Measurements from ENCODE around the gene SPEM3.
"Not testable (repeated sequence)": the region's sequence is repeated elsewhere in the genome, so short reads cannot be mapped to it uniquely, and the experiment has no call there.

DNA sequence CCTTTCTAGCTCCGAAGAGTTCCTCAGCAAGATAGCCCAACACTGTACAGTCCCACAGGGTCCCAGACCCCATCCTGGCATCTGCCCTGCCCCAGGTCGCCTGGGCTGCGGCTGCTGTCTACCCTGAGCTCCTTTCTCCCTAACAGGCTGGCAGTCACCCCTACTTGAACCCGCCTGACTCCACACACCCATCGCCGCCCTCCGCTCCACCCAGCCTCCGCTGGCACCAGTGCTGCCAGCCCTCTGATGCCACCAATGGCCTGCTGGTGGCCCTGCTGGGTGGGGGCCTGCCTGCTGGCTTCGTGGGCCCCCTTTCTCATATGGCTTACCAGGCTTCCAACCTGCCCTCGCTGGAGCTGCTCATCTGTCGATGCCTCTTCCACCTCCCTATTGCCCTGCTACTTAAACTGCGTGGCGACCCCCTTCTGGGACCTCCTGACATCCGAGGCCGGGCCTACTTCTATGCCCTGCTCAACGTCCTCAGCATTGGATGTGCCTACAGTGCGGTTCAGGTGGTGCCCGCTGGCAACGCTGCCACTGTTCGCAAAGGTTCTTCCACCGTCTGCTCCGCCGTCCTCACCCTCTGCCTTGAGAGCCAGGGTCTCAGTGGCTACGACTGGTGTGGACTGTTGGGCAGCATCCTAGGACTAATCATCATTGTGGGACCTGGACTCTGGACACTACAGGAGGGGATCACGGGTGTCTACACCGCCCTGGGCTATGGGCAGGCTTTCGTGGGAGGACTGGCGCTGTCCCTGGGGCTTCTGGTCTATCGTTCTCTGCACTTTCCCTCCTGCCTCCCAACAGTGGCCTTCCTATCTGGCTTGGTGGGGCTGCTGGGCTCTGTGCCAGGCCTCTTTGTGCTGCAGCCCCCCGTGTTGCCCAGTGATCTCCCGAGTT is 53.4 kb downstream of the SPEM3 start:
- TF ChIP-seq, protein P1, sequence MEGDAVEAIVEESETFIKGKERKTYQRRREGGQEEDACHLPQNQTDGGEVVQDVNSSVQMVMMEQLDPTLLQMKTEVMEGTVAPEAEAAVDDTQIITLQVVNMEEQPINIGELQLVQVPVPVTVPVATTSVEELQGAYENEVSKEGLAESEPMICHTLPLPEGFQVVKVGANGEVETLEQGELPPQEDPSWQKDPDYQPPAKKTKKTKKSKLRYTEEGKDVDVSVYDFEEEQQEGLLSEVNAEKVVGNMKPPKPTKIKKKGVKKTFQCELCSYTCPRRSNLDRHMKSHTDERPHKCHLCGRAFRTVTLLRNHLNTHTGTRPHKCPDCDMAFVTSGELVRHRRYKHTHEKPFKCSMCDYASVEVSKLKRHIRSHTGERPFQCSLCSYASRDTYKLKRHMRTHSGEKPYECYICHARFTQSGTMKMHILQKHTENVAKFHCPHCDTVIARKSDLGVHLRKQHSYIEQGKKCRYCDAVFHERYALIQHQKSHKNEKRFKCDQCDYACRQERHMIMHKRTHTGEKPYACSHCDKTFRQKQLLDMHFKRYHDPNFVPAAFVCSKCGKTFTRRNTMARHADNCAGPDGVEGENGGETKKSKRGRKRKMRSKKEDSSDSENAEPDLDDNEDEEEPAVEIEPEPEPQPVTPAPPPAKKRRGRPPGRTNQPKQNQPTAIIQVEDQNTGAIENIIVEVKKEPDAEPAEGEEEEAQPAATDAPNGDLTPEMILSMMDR (IDR thresholded peaks at IDR 0.05; ENCODE audit: poor library complexity), result not testable (repeated sequence)
- not testable (repeated sequence) for TF ChIP-seq EZH2 (IDR thresholded peaks at IDR 0.05; ENCODE audit: borderline replicate concordance); EZH2phosphoT487 (IDR thresholded peaks at IDR 0.05; ENCODE audit: low read depth, severe bottlenecking, unreplicated experiment)
